ENCODE measurements around the gene ATPAF1. TPM values are rescaled to one million over a fixed set of nuclear protein-coding genes. Genes with fewer than 3 reads are reported as not detected.

The ATPAF1 gene
- total RNA-seq, 1 donor from 2014 or later, result 29.8 TPM

- Mint-ChIP-seq H3K4me3 (ENCODE audit: unreplicated experiment) (peak overlapping the region; percentile 60), H3K9me3 (ENCODE audit: unreplicated experiment) (no peaks in the 10 kb centered on the region), H3K27me3 (ENCODE audit: unreplicated experiment) (peaks cover 10% of the 10 kb centered on the region), H3K27ac (ENCODE audit: unreplicated experiment) (peak overlapping the region; percentile 9), H3K4me1 (ENCODE audit: unreplicated experiment) (peaks cover 61% of the 10 kb centered on the region), H3K36me3 (ENCODE audit: low read depth, unreplicated experiment) (peaks cover 48% of the 10 kb centered on the region)
- DNase-seq (ENCODE audit: low spot score), result no peak
- TF ChIP-seq CTCF (IDR thresholded peaks at IDR 0.05; ENCODE audit: unreplicated experiment), result no peak
Measured at GRCh38 chr1:46606255-46606965, 61.8 kb downstream of the ATPAF1 start.

- no peak overlapping the region for H3K4me3 Mint-ChIP-seq (ENCODE audit: unreplicated experiment)
- no peak for TF ChIP-seq CTCF (IDR thresholded peaks at IDR 0.05; ENCODE audit: unreplicated experiment)
- peaks cover 41% of the 10 kb centered on the region for H3K36me3 Mint-ChIP-seq (ENCODE audit: low read depth, unreplicated experiment)
- DNase-seq (ENCODE audit: low spot score), result no peak
- H3K4me1 Mint-ChIP-seq (ENCODE audit: unreplicated experiment), result peaks cover 51% of the 10 kb centered on the region
- peak overlapping the region; percentile 30 for H3K27ac Mint-ChIP-seq (ENCODE audit: unreplicated experiment)
- peaks cover 12% of the 10 kb centered on the region for H3K27me3 Mint-ChIP-seq (ENCODE audit: unreplicated experiment)
- no peaks in the 10 kb centered on the region for H3K9me3 Mint-ChIP-seq (ENCODE audit: unreplicated experiment)
Measured at GRCh38 chr1:46605232-46605631, 62.9 kb downstream of the ATPAF1 start.

GRCh38 chr1:46603858-46604549, 64.2 kb downstream of the ATPAF1 start, which contains the start of gene MKNK1:
TSS of gene MKNK1 (minus strand) at chr1:46604268. CDS start at chr1:46583327, 20,941 bp downstream.
- TF ChIP-seq CTCF (IDR thresholded peaks at IDR 0.05; ENCODE audit: unreplicated experiment), result peak; percentile 28
- peaks cover 50% of the 10 kb centered on the region for H3K4me1 Mint-ChIP-seq (ENCODE audit: unreplicated experiment)
- no peaks in the 10 kb centered on the region for H3K9me3 Mint-ChIP-seq (ENCODE audit: unreplicated experiment)
- H3K4me3 Mint-ChIP-seq (ENCODE audit: unreplicated experiment), result peak within 1 kb of the TSS; percentile 92
- H3K36me3 Mint-ChIP-seq (ENCODE audit: low read depth, unreplicated experiment), result peaks cover 34% of the 10 kb centered on the region
- H3K27me3 Mint-ChIP-seq (ENCODE audit: unreplicated experiment), result peaks cover 12% of the 10 kb centered on the region
- H3K27ac Mint-ChIP-seq (ENCODE audit: unreplicated experiment), result peak within 1 kb of the TSS; percentile 42
- peak; percentile 98 for DNase-seq (ENCODE audit: low spot score)

GRCh38 chr1:46603481-46603857, 64.7 kb downstream of the ATPAF1 start:
- Mint-ChIP-seq H3K4me1 (ENCODE audit: unreplicated experiment) (peaks cover 47% of the 10 kb centered on the region), H3K27ac (ENCODE audit: unreplicated experiment) (peak overlapping the region; percentile 42), H3K36me3 (ENCODE audit: low read depth, unreplicated experiment) (peaks cover 29% of the 10 kb centered on the region), H3K27me3 (ENCODE audit: unreplicated experiment) (peaks cover 12% of the 10 kb centered on the region), H3K9me3 (ENCODE audit: unreplicated experiment) (no peaks in the 10 kb centered on the region), H3K4me3 (ENCODE audit: unreplicated experiment) (peak overlapping the region; percentile 92)
- no peak for DNase-seq (ENCODE audit: low spot score)
- TF ChIP-seq CTCF (IDR thresholded peaks at IDR 0.05; ENCODE audit: unreplicated experiment), result no peak

Data from endothelial cell (in vitro differentiated cells).